NCI-H2107 treated with DMSO at 0.1 percent for 48 hours (cell line): Measurements from ENCODE around the gene ACOD1.
A peak's percentile ranks its signal among the peaks of the same experiment; 100 is the strongest.
"Not testable (repeated sequence)": the region's sequence is repeated elsewhere in the genome, so short reads cannot be mapped to it uniquely, and the experiment has no call there.

Experiments
- DNase-seq: peaks from one replicate; lab custom pipeline; 2025; ENCODE audit not compliant: unreplicated experiment; lab: John Stamatoyannopoulos, UW

The ACOD1 gene

GRCh38 chr13:76948149-76948548 lies at the start of gene ACOD1:
ACOD1 (plus strand) TSS chr13:76948511; CDS start chr13:76948559, 48 bp downstream.
- DNase-seq = no peak

DNA sequence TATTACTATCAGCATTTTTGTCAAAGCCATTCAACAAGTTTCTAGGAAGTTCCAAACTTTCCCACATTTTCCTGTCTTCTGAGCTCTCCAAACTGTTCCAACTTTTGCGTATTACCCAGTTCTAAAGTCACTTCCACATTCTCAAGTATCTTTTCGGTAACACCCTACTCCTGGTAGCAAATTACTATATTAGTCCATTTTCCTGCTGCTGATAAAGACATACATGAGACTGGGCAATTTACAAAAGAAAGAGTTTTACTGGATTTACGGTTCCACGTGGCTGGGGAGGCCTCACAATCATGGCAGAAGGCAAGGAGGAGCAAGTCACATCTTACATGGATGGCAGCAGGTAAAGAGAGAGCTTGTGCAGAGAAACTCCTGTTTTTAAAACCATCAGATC lies 49.2 kb upstream of the ACOD1 start:
- not testable (repeated sequence) for DNase-seq

- DNase-seq = peak; percentile 25
Observed at GRCh38 chr13:76903544-76904162, 44.7 kb upstream of the ACOD1 start.

- DNase-seq = no peak
Observed at GRCh38 chr13:76904507-76904906, 43.8 kb upstream of the ACOD1 start.

DNA sequence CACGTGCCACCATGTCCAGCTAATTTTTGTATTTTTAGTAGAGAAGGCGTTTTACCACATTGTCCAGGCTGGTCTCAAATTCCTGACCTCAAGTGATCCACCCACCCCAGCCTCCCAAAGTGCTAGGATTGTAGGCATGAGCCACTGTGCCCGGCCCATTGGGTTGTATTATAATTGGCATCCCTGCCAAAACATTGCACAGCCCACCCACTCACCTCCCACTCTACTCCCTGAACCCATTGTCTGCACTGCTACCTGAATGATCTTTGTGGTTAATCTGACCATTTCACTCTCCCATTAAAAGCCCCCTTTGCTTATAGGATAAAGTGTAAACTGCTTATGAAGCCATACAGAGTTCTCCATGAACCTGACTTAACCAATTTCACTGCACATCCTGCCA lies 35.8 kb upstream of the ACOD1 start:
- no peak for DNase-seq

DNA sequence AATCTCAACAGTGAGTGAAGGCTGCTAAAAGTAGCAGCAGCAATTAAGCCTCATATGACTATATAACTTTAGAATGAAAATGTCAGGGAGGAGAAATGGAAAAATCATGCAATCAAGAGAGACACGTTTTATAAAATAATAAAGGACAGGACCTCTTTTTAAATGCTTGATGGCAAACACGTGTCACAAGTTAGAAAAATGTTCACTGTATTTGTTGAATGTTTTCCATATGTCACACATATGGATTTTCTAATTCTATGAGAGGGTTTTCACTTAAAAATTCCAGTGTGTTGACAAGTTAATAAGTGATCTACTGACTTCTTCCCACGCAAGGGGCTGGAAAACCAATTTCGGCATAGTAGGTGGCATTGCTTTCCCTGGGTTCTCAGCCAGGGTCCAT lies 34.4 kb upstream of the ACOD1 start:
- no peak for DNase-seq

GRCh38 chr13:76917095-76917494 lies 31.2 kb upstream of the ACOD1 start:
- DNase-seq = no peak

DNA sequence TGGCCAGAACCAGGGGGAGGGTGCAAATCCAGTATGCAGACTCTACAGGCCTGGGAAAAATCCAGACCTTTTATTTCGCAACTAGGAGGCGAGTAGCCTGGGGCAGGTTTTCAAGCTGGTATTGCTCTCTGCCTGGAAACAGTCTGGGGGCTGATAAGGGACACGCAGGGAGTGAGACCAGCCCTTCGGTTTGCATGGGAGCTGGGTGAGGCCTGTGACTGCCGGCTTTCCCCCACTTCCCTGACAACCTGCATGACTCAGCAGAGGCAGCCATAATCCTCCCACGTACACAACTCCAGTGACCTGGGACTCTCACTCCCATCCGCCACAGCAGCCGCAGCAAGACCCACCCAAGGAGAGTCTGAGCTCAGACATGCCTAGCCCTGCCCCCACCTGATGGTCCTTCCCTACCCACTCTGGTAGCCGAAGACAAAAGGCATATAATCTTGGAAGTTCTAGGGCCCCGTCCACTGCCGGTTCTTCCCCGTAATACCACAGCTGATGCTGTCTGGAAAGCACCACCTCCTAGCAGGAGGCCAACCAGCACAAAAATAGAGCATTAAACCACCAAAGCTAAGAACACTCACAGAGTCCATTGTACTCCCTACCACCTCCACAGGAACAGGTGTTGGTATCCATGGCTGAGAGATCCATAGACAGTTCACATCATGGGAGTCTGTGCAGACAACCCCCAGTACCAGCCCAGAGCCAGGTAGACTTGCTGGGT lies 30.4 kb upstream of the ACOD1 start:
- DNase-seq = not testable (repeated sequence)

DNA sequence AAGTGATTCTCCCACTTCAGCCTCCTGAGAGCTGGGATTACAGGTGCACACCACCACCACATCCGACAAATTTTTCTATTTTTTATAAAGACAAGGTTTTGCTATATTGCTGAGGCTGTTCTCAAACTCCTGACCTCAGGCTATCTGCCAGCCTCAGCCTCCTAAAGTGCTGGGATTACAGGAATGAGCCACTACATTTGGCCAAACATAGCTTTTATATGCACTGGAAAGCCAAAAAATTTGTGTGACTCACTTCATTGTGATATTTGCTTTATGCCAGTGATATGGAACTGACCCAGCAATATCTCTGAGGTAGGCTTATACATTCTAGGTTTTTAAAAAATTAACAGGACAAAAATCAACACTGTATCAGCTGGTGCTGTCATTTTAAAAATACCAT lies 26.8 kb upstream of the ACOD1 start:
- DNase-seq = no peak

DNA sequence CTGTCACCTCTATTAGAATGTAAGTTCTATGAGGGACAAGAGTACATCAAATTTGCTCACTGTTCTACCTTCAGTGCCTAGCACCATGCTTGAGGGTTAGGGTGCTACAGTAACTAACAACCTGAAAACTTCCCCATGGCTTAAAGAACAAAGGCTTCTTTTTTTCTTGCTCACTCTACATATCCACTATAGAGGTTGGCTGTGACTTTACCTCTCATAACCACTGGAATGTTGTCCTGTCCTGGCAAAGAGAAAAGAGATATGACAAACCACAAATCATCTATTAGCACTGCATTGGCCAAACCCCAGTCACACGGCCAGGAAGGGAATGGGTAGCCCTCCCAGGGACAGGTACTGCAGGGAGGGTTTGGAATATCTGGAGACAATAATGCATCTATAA lies 23.2 kb upstream of the ACOD1 start:
- no peak for DNase-seq

DNA sequence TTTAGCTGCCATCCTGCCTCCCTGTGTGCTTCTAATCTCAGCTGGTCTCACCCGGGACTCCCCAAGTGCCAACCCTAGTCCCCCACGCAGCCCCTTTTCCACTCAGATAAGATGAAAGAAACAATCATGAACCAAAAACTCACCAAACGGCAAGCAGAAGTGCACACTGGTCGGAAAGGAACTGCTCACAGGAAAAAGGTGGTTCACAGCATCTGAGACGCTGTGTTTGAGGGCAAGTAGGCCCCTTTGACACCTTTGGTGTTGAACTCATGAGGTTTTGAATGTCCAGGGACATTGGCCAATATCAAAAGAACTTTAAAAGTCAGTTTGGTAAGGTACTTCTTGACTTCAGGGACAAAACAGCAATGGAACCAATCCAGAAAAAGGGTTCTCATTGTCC lies 20.4 kb upstream of the ACOD1 start:
- DNase-seq = no peak

DNA sequence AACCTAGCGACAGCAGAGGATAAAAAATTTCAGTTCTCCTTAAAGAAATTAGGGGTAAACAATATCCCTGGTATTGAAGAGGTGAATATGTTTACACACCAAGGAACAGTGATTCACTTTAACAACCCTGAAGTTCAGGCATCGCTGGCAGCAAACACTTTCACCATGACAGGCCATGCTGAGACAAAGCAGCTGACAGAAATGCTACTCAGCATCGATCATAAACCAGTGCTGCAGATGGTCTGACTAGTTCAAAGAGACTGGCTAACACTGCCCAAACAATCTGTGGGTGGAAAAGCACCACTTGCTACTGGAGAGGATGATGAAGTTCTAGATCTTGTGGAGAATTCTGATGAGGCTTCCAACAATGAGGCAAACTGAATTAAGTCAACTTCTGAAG lies 19.9 kb upstream of the ACOD1 start:
- no peak for DNase-seq

DNA sequence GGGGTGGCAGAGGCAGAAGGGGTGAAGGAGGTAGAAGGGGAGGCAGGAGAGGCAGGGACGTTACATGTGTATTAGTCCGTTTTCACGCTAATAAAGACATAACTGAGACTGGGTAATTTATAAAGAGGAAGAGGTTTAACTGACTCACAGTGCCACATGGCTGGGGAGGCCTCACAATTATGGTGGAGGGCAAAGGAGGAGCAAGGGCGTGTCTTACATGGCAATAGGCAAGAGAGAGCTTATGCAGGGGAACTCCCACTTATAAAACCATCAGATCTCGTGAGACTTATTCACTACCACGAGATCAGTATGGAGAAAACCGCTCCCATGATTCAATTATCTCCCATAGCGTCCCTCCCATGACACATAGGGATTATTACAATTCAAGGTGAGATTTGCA lies 19.0 kb upstream of the ACOD1 start:
- no peak for DNase-seq

- no peak for DNase-seq
Observed at GRCh38 chr13:76929851-76930374, 18.4 kb upstream of the ACOD1 start.

- DNase-seq = no peak
Observed at GRCh38 chr13:76932076-76932475, 16.2 kb upstream of the ACOD1 start.

- no peak for DNase-seq
Observed at GRCh38 chr13:76934671-76935070, 13.6 kb upstream of the ACOD1 start.

DNA sequence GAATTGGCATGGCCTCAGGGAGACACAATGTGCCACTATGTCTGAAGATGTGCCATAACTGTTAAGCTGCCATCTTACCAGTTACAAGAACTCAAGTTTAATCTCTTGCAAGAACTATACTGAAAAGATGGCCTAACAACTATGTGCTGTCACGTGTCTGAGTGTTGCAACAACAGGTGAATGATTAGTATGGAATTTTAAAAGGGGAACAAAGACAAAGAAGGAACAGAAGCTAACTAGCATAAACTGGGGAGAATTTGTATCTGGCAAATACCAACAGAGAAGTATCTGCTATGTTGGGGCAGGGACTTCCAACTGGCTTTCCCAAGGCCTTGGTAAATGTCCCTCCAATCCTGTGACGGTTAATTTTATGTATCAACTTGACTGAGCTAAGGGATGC lies 11.5 kb upstream of the ACOD1 start:
- DNase-seq = no peak

GRCh38 chr13:76937281-76937820 lies 11.0 kb upstream of the ACOD1 start:
- DNase-seq = no peak

- no peak for DNase-seq
Observed at GRCh38 chr13:76939215-76939614, 9.1 kb upstream of the ACOD1 start.

DNA sequence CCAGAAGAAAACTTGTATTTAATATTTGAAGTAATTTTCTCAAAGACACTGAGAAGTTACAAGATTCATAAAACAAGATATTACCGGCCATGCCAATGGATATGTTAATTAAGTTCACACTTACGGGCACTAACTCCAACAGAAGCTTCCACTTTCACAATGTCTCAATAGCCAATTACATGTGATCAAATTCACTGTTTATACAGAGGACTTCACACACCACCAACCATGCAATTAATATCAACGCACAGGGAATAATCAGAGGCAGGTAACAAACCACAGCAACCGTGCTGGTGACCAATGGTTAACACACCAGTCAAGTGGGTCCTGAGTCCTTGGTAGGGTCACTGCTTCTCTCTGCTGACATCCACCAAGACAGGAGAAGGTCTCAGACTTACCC lies 5.9 kb upstream of the ACOD1 start:
- DNase-seq = no peak

DNA sequence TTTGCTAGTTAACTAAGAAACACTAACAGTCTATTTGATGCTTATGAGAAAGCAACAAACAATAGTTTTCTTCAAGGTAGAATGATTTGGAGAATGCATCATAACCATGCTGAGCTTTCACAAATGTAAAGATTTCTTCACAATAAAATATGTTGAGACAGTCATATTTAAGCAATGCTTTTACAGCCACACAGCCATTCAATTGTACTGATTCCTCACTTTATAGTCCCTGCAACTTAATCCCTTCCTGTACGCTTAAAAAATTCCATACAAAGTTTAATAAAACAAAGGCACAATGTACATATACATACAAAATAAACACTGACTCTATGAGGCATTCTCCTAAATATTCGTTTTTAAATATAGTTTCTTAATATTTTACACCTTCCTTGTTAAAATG lies 4.7 kb upstream of the ACOD1 start:
- no peak for DNase-seq

- no peak for DNase-seq
Observed at GRCh38 chr13:76944456-76944855, 3.9 kb upstream of the ACOD1 start.
